Activated CD8-positive, alpha-beta memory T cell treated with anti-CD3 and anti-CD28 coated beads, Interleukin-2, amount 10 ng/mL, durations not matched to agents 7 days and 5 days (primary cell): ENCODE results near the gene ADCY6. TPM values are rescaled to one million over a fixed set of nuclear protein-coding genes. Genes with fewer than 3 reads are reported as not detected.

Source experiments
- ATAC-seq: fragments of 150-1000 bp; cut with Tn5 transposase; one replicate; pipeline ENCODE4 v1.10.0; 2021; ENCODE audit warnings: moderate library complexity
- CTCF ChIA-PET: fragments of 350-600 bp; sonication (Branson Sonifier 250); formaldehyde crosslinking; loops from one replicate; lab custom pipeline; 2021; ENCODE audit warnings: antibody characterized with exemption; lab: Charles Lee
- DNase-seq: peaks from one replicate; pipeline ENCODE4 v3.0.0-alpha.2; 2020
- H3K27ac Mint-ChIP-seq: one replicate; pipeline ENCODE4 v1.8.0; 2021; ENCODE audit warnings: mild to moderate bottlenecking, mixed read lengths
- H3K27me3 Mint-ChIP-seq: one replicate; pipeline ENCODE4 v1.8.0; 2021; ENCODE audit warnings: mixed read lengths
- H3K36me3 Mint-ChIP-seq: one replicate; pipeline ENCODE4 v1.8.0; 2021; ENCODE audit warnings: mild to moderate bottlenecking, mixed read lengths
- H3K4me1 Mint-ChIP-seq: one replicate; pipeline ENCODE4 v1.8.0; 2021; ENCODE audit warnings: mixed read lengths
- H3K4me3 Mint-ChIP-seq: one replicate; pipeline ENCODE4 v1.8.0; 2021; ENCODE audit warnings: mild to moderate bottlenecking, moderate library complexity, mixed read lengths
- H3K9me3 Mint-ChIP-seq: one replicate; pipeline ENCODE4 v1.8.0; 2022; ENCODE audit warnings: low read depth, mixed read lengths
- total RNA-seq, 2 experiments: library from RNA; stranded (reverse); gene quantifications; one replicate each; pipeline ENCODE4 v1.2.3, GENCODE V29; 2021

ADCY6 gene
- total RNA-seq, 2 experiments from 2014 or later = 0.15 to 0.42 TPM

GRCh38 chr12:48813465-48814261 lies 24.8 kb upstream of the ADCY6 start:
- no peak for ATAC-seq
- peak overlapping the region; percentile 68 for H3K27ac Mint-ChIP-seq
- no peak for DNase-seq

GRCh38 chr12:48812389-48812788 lies 23.5 kb upstream of the ADCY6 start:
- CTCF ChIA-PET = interaction anchor here (1.0 to 6.5 kb wide), 2 partner anchors 17 to 92 kb away, joined by 3 to 55 read pairs; a partner anchor contains a TSS
- H3K36me3 Mint-ChIP-seq = no peaks in the 10 kb centered on the region
- no peak overlapping the region for H3K27ac Mint-ChIP-seq

More at GRCh38 chr12:48813465-48814261, 24.8 kb upstream of the ADCY6 start:
- no peaks in the 10 kb centered on the region for H3K36me3 Mint-ChIP-seq
- H3K27me3 Mint-ChIP-seq = peaks cover 20% of the 10 kb centered on the region
- peak overlapping the region; percentile 96 for H3K4me3 Mint-ChIP-seq
- CTCF ChIA-PET = interaction anchor here (0.7 to 6.5 kb wide), 22 partner anchors 9 to 242 kb away, joined by 3 to 55 read pairs (median 7); partner anchors contain the start of genes ARF3 and DDX23
- H3K9me3 Mint-ChIP-seq = no peaks in the 10 kb centered on the region
- H3K4me1 Mint-ChIP-seq = peaks cover 30% of the 10 kb centered on the region

GRCh38 chr12:48811437-48812090 lies 22.7 kb upstream of the ADCY6 start:
- H3K4me3 Mint-ChIP-seq = no peak overlapping the region
- CTCF ChIA-PET = interaction anchor here (0.8 to 6.5 kb wide), 3 partner anchors 14 to 41 kb away, joined by 3 to 55 read pairs (median 3); partner anchors contain the start of gene DDX23
- H3K27me3 Mint-ChIP-seq = peaks cover 5% of the 10 kb centered on the region
- no peaks in the 10 kb centered on the region for H3K36me3 Mint-ChIP-seq
- H3K4me1 Mint-ChIP-seq = peaks cover 23% of the 10 kb centered on the region
- no peak overlapping the region for H3K27ac Mint-ChIP-seq
- ATAC-seq (no peak), DNase-seq (no peak)
- H3K9me3 Mint-ChIP-seq = no peaks in the 10 kb centered on the region

More at GRCh38 chr12:48812389-48812788, 23.5 kb upstream of the ADCY6 start:
- Mint-ChIP-seq H3K27me3 (peaks cover 13% of the 10 kb centered on the region), H3K4me1 (peaks cover 24% of the 10 kb centered on the region), H3K9me3 (no peaks in the 10 kb centered on the region), H3K4me3 (no peak overlapping the region)
- ATAC-seq (no peak), DNase-seq (no peak)

- Mint-ChIP-seq H3K9me3 (no peaks in the 10 kb centered on the region), H3K27ac (no peak overlapping the region)
These were observed 22.1 kb upstream of the ADCY6 start for GRCh38 chr12:48810903-48811431.

DNA sequence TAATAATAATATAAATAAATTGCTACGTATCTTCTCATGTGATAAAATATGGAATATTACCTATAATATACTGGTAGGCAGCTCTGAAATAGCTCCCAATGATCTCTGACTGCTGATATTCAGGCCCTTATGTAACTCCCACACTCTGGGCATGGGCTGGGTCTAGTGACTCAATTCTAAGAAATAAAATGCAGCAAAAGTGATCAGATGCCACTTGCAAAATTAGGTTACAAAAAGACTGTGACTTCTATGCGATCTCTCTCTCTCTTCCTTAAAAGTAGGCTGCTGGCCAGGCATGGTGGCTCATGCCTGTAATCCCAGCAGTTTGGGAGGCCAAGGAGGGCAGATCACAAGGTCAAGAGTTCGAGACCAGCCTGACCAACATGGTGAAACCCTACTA lies 19.1 kb upstream of the ADCY6 start:
- Mint-ChIP-seq H3K4me1 (peaks cover 14% of the 10 kb centered on the region), H3K9me3 (no peaks in the 10 kb centered on the region), H3K4me3 (no peak overlapping the region), H3K27ac (no peak overlapping the region), H3K36me3 (no peaks in the 10 kb centered on the region), H3K27me3 (no peaks in the 10 kb centered on the region)
- CTCF ChIA-PET = interaction anchor here (1.5 to 1.6 kb wide), 2 partner anchors 9 to 13 kb away, joined by 3 to 6 read pairs; no protein-coding TSS in a partner anchor
- no peak for DNase-seq
- no peak for ATAC-seq

More at GRCh38 chr12:48810903-48811431, 22.1 kb upstream of the ADCY6 start:
- no peaks in the 10 kb centered on the region for H3K27me3 Mint-ChIP-seq
- DNase-seq (no peak), ATAC-seq (no peak)
- no peaks in the 10 kb centered on the region for H3K36me3 Mint-ChIP-seq
- peaks cover 21% of the 10 kb centered on the region for H3K4me1 Mint-ChIP-seq
- H3K4me3 Mint-ChIP-seq = no peak overlapping the region
- CTCF ChIA-PET = interaction anchor here (0.8 to 1.1 kb wide), 2 partner anchors 14 to 42 kb away, joined by 3 read pairs; partner anchors contain the start of gene DDX23

DNA sequence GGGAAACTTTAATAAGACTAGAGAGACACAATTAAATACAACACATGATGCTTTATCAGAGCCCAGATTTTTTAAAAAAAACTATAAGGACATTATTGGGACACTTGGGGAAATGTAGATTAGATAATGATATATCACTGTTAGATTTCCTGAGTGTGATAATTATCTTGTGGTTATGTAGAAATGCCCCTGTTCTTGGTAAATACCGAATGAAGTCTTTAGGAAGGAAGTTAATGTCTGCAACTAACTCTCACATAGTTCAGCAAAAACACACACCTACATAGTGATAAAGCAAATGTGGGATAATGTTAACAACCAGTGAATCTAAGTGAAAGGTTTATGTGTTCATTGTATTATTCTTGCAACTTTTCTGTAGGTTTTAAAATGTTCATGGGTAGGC lies 14.8 kb upstream of the ADCY6 start:
- DNase-seq = no peak
- no peak for ATAC-seq
- Mint-ChIP-seq H3K27ac (no peak overlapping the region), H3K27me3 (no peaks in the 10 kb centered on the region), H3K4me1 (peaks cover 16% of the 10 kb centered on the region), H3K36me3 (no peaks in the 10 kb centered on the region), H3K9me3 (no peaks in the 10 kb centered on the region), H3K4me3 (no peak overlapping the region)
- CTCF ChIA-PET = interaction anchor here (0.7 to 4.3 kb wide), 2 partner anchors 12 to 50 kb away, joined by 3 to 30 read pairs; partner anchors contain the start of gene CACNB3

DNA sequence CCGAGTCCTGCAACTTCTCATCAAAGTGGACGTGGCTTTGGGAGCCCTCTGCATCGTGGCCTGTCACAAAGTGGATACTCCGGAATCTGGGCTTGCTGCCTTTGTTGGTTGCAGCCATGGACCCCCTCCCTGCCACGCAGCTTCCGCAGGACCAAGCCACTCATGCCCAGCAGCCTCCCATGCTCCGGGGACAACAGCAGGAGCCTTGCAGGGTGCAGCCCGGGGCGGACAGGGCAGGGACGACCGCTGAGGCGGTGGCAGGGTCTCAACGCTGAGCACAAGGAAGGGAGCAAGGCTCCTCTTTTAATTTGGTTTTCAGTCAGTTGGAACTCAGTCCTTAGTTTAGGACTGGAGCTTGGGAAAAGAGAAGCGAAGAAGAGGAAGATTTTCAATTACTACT lies 12.1 kb upstream of the ADCY6 start:
- CTCF ChIA-PET = interaction anchor here (1.4 kb wide), 1 partner anchor 47 kb away, joined by 3 read pairs; no protein-coding TSS in a partner anchor
- Mint-ChIP-seq H3K27me3 (no peaks in the 10 kb centered on the region), H3K9me3 (no peaks in the 10 kb centered on the region), H3K4me1 (peaks cover 24% of the 10 kb centered on the region), H3K27ac (no peak overlapping the region), H3K4me3 (no peak overlapping the region), H3K36me3 (no peaks in the 10 kb centered on the region)
- DNase-seq = no peak
- no peak for ATAC-seq

- CTCF ChIA-PET = no interaction called here
- DNase-seq = no peak
- H3K4me1 Mint-ChIP-seq = peaks cover 26% of the 10 kb centered on the region
- ATAC-seq = no peak
- H3K27me3 Mint-ChIP-seq = no peaks in the 10 kb centered on the region
- no peak overlapping the region for H3K4me3 Mint-ChIP-seq
- H3K27ac Mint-ChIP-seq = no peak overlapping the region
- no peaks in the 10 kb centered on the region for H3K9me3 Mint-ChIP-seq
- H3K36me3 Mint-ChIP-seq = no peaks in the 10 kb centered on the region
These were observed 11.6 kb upstream of the ADCY6 start for GRCh38 chr12:48800457-48800856.

DNA sequence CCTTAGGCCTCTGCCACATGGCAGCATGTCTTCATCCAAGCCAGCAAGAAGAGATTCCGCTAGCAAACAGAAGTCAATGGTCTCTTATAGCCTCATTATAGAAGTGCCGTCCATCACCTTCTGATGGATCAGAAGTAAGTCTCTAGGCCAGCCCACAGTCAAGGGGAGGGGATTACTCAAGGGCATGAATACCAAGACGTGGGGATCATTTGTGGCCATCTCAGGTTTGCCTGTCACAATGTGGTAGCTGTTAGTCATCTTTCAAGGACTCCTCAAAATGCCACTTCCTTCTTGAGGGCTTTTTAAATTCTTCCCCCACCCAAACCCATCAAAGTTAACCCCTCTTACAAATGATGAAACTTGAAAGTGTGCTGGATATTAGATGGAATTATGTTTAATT lies 8.1 kb upstream of the ADCY6 start:
- Mint-ChIP-seq H3K4me3 (no peak overlapping the region), H3K4me1 (peaks cover 16% of the 10 kb centered on the region), H3K9me3 (no peaks in the 10 kb centered on the region), H3K36me3 (no peaks in the 10 kb centered on the region), H3K27me3 (peaks cover 12% of the 10 kb centered on the region), H3K27ac (peak overlapping the region; percentile 17)
- DNase-seq = peak; percentile 70
- CTCF ChIA-PET = interaction anchor here (1.1 to 11.4 kb wide), 13 partner anchors 10 to 255 kb away, joined by 3 to 286 read pairs (median 4); no protein-coding TSS in a partner anchor
- ATAC-seq = peak; percentile 75

- H3K4me1 Mint-ChIP-seq = peaks cover 16% of the 10 kb centered on the region
- CTCF ChIA-PET = interaction anchor here (0.6 to 11.4 kb wide), 23 partner anchors 9 to 440 kb away, joined by 3 to 286 read pairs (median 4); no protein-coding TSS in a partner anchor
- peaks cover 15% of the 10 kb centered on the region for H3K27me3 Mint-ChIP-seq
- DNase-seq = peak; percentile 73
- H3K27ac Mint-ChIP-seq = no peak overlapping the region
- H3K36me3 Mint-ChIP-seq = no peaks in the 10 kb centered on the region
- peak; percentile 70 for ATAC-seq
- H3K4me3 Mint-ChIP-seq = no peak overlapping the region
- no peaks in the 10 kb centered on the region for H3K9me3 Mint-ChIP-seq
These were observed 6.9 kb upstream of the ADCY6 start for GRCh38 chr12:48795550-48796455.

GRCh38 chr12:48794870-48795269 lies 6.0 kb upstream of the ADCY6 start:
- Mint-ChIP-seq H3K4me3 (no peak overlapping the region), H3K27ac (no peak overlapping the region), H3K9me3 (no peaks in the 10 kb centered on the region), H3K4me1 (peaks cover 16% of the 10 kb centered on the region), H3K27me3 (peaks cover 23% of the 10 kb centered on the region), H3K36me3 (no peaks in the 10 kb centered on the region)
- DNase-seq (no peak), ATAC-seq (no peak)
- CTCF ChIA-PET = interaction anchor here (0.6 to 11.4 kb wide), 16 partner anchors 9 to 440 kb away, joined by 3 to 286 read pairs (median 5); no protein-coding TSS in a partner anchor

GRCh38 chr12:48793696-48794095 lies 4.8 kb upstream of the ADCY6 start:
- Mint-ChIP-seq H3K4me3 (no peak overlapping the region), H3K4me1 (peaks cover 16% of the 10 kb centered on the region), H3K27ac (no peak overlapping the region), H3K9me3 (no peaks in the 10 kb centered on the region), H3K36me3 (no peaks in the 10 kb centered on the region), H3K27me3 (peaks cover 31% of the 10 kb centered on the region)
- ATAC-seq (no peak), DNase-seq (no peak)
- CTCF ChIA-PET = interaction anchor here (1.9 to 11.4 kb wide), 4 partner anchors 14 to 40 kb away, joined by 6 to 286 read pairs (median 44); no protein-coding TSS in a partner anchor
